ENCODE data around the gene ERC2.

ERC2 gene

GRCh38 chr3:55923207-55923606 lies 545.1 kb downstream of the ERC2 start:
- Histone ChIP-seq H3K4me3 (ENCODE audit: low read depth, low read length) (no peak overlapping the region), H3K27ac (no peak overlapping the region), H3K4me1 (no peaks in the 10 kb centered on the region), H3K79me2 (no peaks in the 10 kb centered on the region), H3K9ac (no peak overlapping the region), H3K36me3 (ENCODE audit: control insufficient read depth, insufficient read depth, low read length) (no peaks in the 10 kb centered on the region), H2AFZ (no peak overlapping the region), H3K4me2 (ENCODE audit: low read length) (no peak overlapping the region), H3K27me3 (ENCODE audit: control insufficient read depth, insufficient read depth, low read length) (no peaks in the 10 kb centered on the region), H3K9me3 (ENCODE audit: control insufficient read depth, low read length) (no peaks in the 10 kb centered on the region)
- no peak for TF ChIP-seq CTCF (IDR thresholded peaks at IDR 0.05)

- Histone ChIP-seq H3K9ac (no peak overlapping the region), H3K27ac (no peak overlapping the region), H3K4me3 (ENCODE audit: low read depth, low read length) (no peak overlapping the region), H3K4me2 (ENCODE audit: low read length) (no peak overlapping the region), H2AFZ (no peak overlapping the region), H3K36me3 (ENCODE audit: control insufficient read depth, insufficient read depth, low read length) (no peaks in the 10 kb centered on the region), H3K27me3 (ENCODE audit: control insufficient read depth, insufficient read depth, low read length) (no peaks in the 10 kb centered on the region), H3K9me3 (ENCODE audit: control insufficient read depth, low read length) (no peaks in the 10 kb centered on the region), H3K79me2 (no peaks in the 10 kb centered on the region), H3K4me1 (no peaks in the 10 kb centered on the region)
- TF ChIP-seq CTCF (IDR thresholded peaks at IDR 0.05) = no peak
Measured at GRCh38 chr3:55912880-55913279, 555.4 kb downstream of the ERC2 start.

- peaks cover 5% of the 10 kb centered on the region for H3K4me1 ChIP-seq
- H3K27me3 ChIP-seq (ENCODE audit: control insufficient read depth, insufficient read depth, low read length) = no peaks in the 10 kb centered on the region
- H3K36me3 ChIP-seq (ENCODE audit: control insufficient read depth, insufficient read depth, low read length) = no peaks in the 10 kb centered on the region
- H3K27ac ChIP-seq = no peak overlapping the region
- no peak for TF ChIP-seq CTCF (IDR thresholded peaks at IDR 0.05)
- H2AFZ ChIP-seq = no peak overlapping the region
- no peaks in the 10 kb centered on the region for H3K9me3 ChIP-seq (ENCODE audit: control insufficient read depth, low read length)
- no peaks in the 10 kb centered on the region for H3K79me2 ChIP-seq
- no peak overlapping the region for H3K9ac ChIP-seq
- H3K4me3 ChIP-seq (ENCODE audit: low read depth, low read length) = no peak overlapping the region
- H3K4me2 ChIP-seq (ENCODE audit: low read length) = no peak overlapping the region
Measured at GRCh38 chr3:55911266-55911665, 557.0 kb downstream of the ERC2 start.

- Histone ChIP-seq H3K36me3 (ENCODE audit: control insufficient read depth, insufficient read depth, low read length) (no peaks in the 10 kb centered on the region), H3K27me3 (ENCODE audit: control insufficient read depth, insufficient read depth, low read length) (no peaks in the 10 kb centered on the region), H3K4me1 (peaks cover 5% of the 10 kb centered on the region), H3K27ac (no peak overlapping the region), H2AFZ (no peak overlapping the region), H3K4me3 (ENCODE audit: low read depth, low read length) (no peak overlapping the region), H3K9ac (no peak overlapping the region), H3K79me2 (no peaks in the 10 kb centered on the region), H3K4me2 (ENCODE audit: low read length) (no peak overlapping the region), H3K9me3 (ENCODE audit: control insufficient read depth, low read length) (no peaks in the 10 kb centered on the region)
- no peak for TF ChIP-seq CTCF (IDR thresholded peaks at IDR 0.05)
Measured at GRCh38 chr3:55910543-55910942, 557.7 kb downstream of the ERC2 start.

- Histone ChIP-seq H3K36me3 (ENCODE audit: control insufficient read depth, insufficient read depth, low read length) (no peaks in the 10 kb centered on the region), H3K79me2 (no peaks in the 10 kb centered on the region), H3K9me3 (ENCODE audit: control insufficient read depth, low read length) (no peaks in the 10 kb centered on the region), H2AFZ (no peak overlapping the region), H3K4me2 (ENCODE audit: low read length) (no peak overlapping the region), H3K9ac (no peak overlapping the region), H3K27me3 (ENCODE audit: control insufficient read depth, insufficient read depth, low read length) (no peaks in the 10 kb centered on the region), H3K4me3 (ENCODE audit: low read depth, low read length) (no peak overlapping the region), H3K27ac (no peak overlapping the region), H3K4me1 (peaks cover 5% of the 10 kb centered on the region)
- no peak for TF ChIP-seq CTCF (IDR thresholded peaks at IDR 0.05)
Measured at GRCh38 chr3:55909373-55909772, 558.9 kb downstream of the ERC2 start.
